GM21576 (cell line): ENCODE results near the gene EFNB2.
A peak's percentile ranks its signal among the peaks of the same experiment; 100 is the strongest.

Experiments used
- ATAC-seq: cut with Tn5 transposase; IDR thresholded peaks from one replicate; pipeline ENCODE4 v1.9.1; 2021; ENCODE audit warnings: mild to moderate bottlenecking, moderate library complexity; ENCODE audit not compliant: unreplicated experiment

The EFNB2 gene

GRCh38 chr13:106551350-106551749 lies 15.9 kb upstream of the EFNB2 start:
- no peak for ATAC-seq

GRCh38 chr13:106550570-106551135 lies 15.2 kb upstream of the EFNB2 start:
- ATAC-seq: no peak

- ATAC-seq: no peak
Observed at GRCh38 chr13:106548064-106548696, 12.7 kb upstream of the EFNB2 start.

- ATAC-seq: no peak
Observed at GRCh38 chr13:106541826-106542225, 6.4 kb upstream of the EFNB2 start.

GRCh38 chr13:106540613-106541012 lies 5.2 kb upstream of the EFNB2 start:
- ATAC-seq: no peak

- no peak for ATAC-seq
Observed at GRCh38 chr13:106537521-106537920, 2.1 kb upstream of the EFNB2 start.

- peak; percentile 41 for ATAC-seq
Observed at GRCh38 chr13:106536244-106537034, 977 bp upstream of the EFNB2 start.

GRCh38 chr13:106534639-106535551 lies 567 bp downstream of the EFNB2 start:
- ATAC-seq: peak; percentile 21

GRCh38 chr13:106533943-106534638 lies 1.4 kb downstream of the EFNB2 start:
- ATAC-seq: no peak

- ATAC-seq: no peak
Observed at GRCh38 chr13:106533101-106533942, 2.1 kb downstream of the EFNB2 start.

- ATAC-seq: no peak
Observed at GRCh38 chr13:106532111-106532929, 3.1 kb downstream of the EFNB2 start.

GRCh38 chr13:106530980-106531481 lies 4.4 kb downstream of the EFNB2 start:
- ATAC-seq: no peak

- no peak for ATAC-seq
Observed at GRCh38 chr13:106530171-106530851, 5.2 kb downstream of the EFNB2 start.

- no peak for ATAC-seq
Observed at GRCh38 chr13:106529415-106530170, 5.9 kb downstream of the EFNB2 start.

- no peak for ATAC-seq
Observed at GRCh38 chr13:106528718-106529414, 6.6 kb downstream of the EFNB2 start.

GRCh38 chr13:106527826-106528225 lies 7.6 kb downstream of the EFNB2 start:
- no peak for ATAC-seq

- ATAC-seq: no peak
Observed at GRCh38 chr13:106527445-106527801, 8.0 kb downstream of the EFNB2 start.
